Spleen (tissue), 11 donors: ENCODE measurements around the gene UBAP2. TPM values are rescaled to one million over a fixed set of nuclear protein-coding genes. Genes with fewer than 3 reads are reported as not detected.
A peak's percentile ranks its signal among the peaks of the same experiment; 100 is the strongest.

Experiments
- DNase-seq: peaks from one replicate; pipeline ENCODE4 v3.0.0-alpha.2; 2020
- H3K27ac ChIP-seq, 8 donors: fragments of 200-600 bp; sonication (generic) in 7 of 8; 1 replicate in 4 of 8; 2 replicates in 4 of 8; pipeline versions ENCODE4 v1.5.0 to v1.8.0; 2016 to 2021; ENCODE audit warnings: inconsistent platforms in 4 of 8, mild to moderate bottlenecking in 4 of 8, moderate library complexity in 1 of 8
- H3K27me3 ChIP-seq, 7 donors: fragments of 200-600 bp; sonication (generic) in 6 of 7; replicated peaks in 1 of 7; 1 replicate in 4 of 7; 2 replicates in 3 of 7; pipeline versions ENCODE4 v1.5.0 to v1.8.0; 2016 to 2021; ENCODE audit warnings: inconsistent platforms in 3 of 7, mild to moderate bottlenecking in 1 of 7
- H3K36me3 ChIP-seq, 6 donors: fragments of 200-600 bp; sonication (generic) in 5 of 6; 1 replicate in 4 of 6; 2 replicates in 2 of 6; pipeline versions ENCODE4 v1.5.0 to v1.8.0; 2016 to 2021; ENCODE audit warnings: inconsistent platforms in 2 of 6
- H3K4me1 ChIP-seq, 6 donors: fragments of 200-600 bp; sonication (generic) in 5 of 6; 1 replicate in 3 of 6; 2 replicates in 3 of 6; pipeline versions ENCODE4 v1.5.0 to v1.8.0; 2016 to 2021; ENCODE audit warnings: inconsistent platforms in 3 of 6
- H3K4me3 ChIP-seq, 8 donors: fragments of 200-600 bp; sonication (generic) in 7 of 8; 1 replicate in 4 of 8; 2 replicates in 4 of 8; pipeline versions ENCODE4 v1.5.0 to v1.8.0; 2016 to 2021; ENCODE audit warnings: inconsistent platforms in 4 of 8, mild to moderate bottlenecking in 4 of 8, moderate library complexity in 2 of 8
- H3K9me3 ChIP-seq, 8 donors: fragments of 200-600 bp; sonication (generic) in 7 of 8; 1 replicate in 4 of 8; 2 replicates in 4 of 8; pipeline versions ENCODE4 v1.5.0 to v1.8.0; 2016 to 2021; ENCODE audit warnings: inconsistent platforms in 4 of 8
- POLR2A ChIP-seq, 3 donors: fragments of 450-650 bp; IDR thresholded peaks; one replicate each; pipeline ENCODE4 v1.5.1; 2017; ENCODE audit warnings: antibody characterized with exemption in 3 of 3, mild to moderate bottlenecking in 1 of 3
- POLR2AphosphoS5 ChIP-seq, 3 donors: sonication (generic); formaldehyde crosslinking; IDR thresholded peaks; one replicate each; pipeline ENCODE4 v1.5.1; 2017; ENCODE audit warnings: antibody characterized with exemption in 3 of 3
- WGBS, 5 donors: extraction: QIAGEN DNeasy Blood & Tissue Kit in 3 of 5; methylation state at CpG; one replicate each; pipeline versions ENCODE4 v1.1.5 to v1.1.7; 2013 to 2018; 5-methylcytosine and 5-hydroxymethylcytosine counted together
- intact Hi-C: fragments of 100-400 bp; cut with DNase I; formaldehyde crosslinking; loops from one replicate; pipeline ENCODE4 v1.15.0; 2023; ENCODE audit warnings: low total_unique reads
- polyA plus RNA-seq, 3 donors: library from polyadenylated mRNA; stranded (reverse); fragments of 200-250 nt; gene quantifications; one replicate each; pipeline ENCODE4 v1.2.1, GENCODE V29; 2013
- total RNA-seq, 7 donors: library from RNA; depleted of rRNA in 3 of 7; stranded (reverse); fragments of >200 nt in 3 of 7; fragmentation: NEBNext Ultra II Directional in 4 of 7; extraction: Animal tissue kit (Norgen Biotek cat#: 25700) in 4 of 7; gene quantifications; one replicate each; pipeline versions ENCODE4 v1.1.0 to v1.2.1, GENCODE V29; 2016 to 2021
- TF ChIP-seq, protein P1 (sequence below), 11 experiments: fragments of 200-600 bp in 7 of 11; fragments of 450-650 bp in 4 of 11; sonication (generic) in 4 of 11; IDR thresholded peaks in 8 of 11; conservative IDR thresholded peaks in 3 of 11; 1 replicate in 7 of 11; 2 replicates in 4 of 11; pipeline versions ENCODE4 v1.4.0 to v1.8.0; 2016 to 2021; ENCODE audit warnings: antibody characterized with exemption in 11 of 11, inconsistent platforms in 4 of 11, mild to moderate bottlenecking in 1 of 11
- donor health status: healthy with polysubstance abuse.
- donor health status: DM: no; HTN: no; CAD: no; lungs with moderate emphysema.
- donor health status: DM: no; HTN: no; CAD: no.
- donor health status: Bipolar disorder and iron deficiency.
- donor health status: healthy.
- donor health status: DM: no; HTN: no; CAD: no.
- donor health status: DM: yes; HTN: yes; CAD: no.

Gene UBAP2
- total and polyA plus RNA-seq, 10 donors, result 7.0 to 30.8 (median 23.5) TPM

DNA sequence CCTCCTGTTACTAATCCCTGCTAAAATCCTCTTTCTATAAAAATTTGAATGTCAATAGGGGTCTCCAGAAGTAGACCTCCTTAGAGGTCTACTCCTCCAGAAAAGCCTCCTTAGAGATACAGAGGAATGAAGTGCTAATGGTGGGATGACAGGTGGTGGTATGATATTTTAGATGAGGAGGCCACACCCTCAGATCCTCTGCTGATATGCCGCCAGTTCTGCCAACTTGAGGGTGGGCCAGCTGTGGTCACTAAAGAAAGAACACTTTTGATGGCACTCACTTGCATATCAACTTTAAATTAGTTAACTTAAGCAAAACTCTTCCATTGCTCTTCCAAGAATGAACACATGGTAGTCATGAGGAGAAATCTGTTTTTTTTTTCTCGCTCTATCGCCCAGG, 16.9 kb upstream of the UBAP2 start:
- DNase-seq, result no peak
- Histone ChIP-seq H3K9me3 (no peaks in the 10 kb centered on the region), H3K4me1 (no peaks in the 10 kb centered on the region), H3K27me3 (no peaks in the 10 kb centered on the region), H3K4me3 (no peak overlapping the region), H3K27ac (no peak overlapping the region), H3K36me3 (no peaks in the 10 kb centered on the region)
- TF ChIP-seq POLR2A (IDR thresholded peaks at IDR 0.05) (no peak), POLR2AphosphoS5 (IDR thresholded peaks at IDR 0.05) (no peak)
- TF ChIP-seq, protein P1, sequence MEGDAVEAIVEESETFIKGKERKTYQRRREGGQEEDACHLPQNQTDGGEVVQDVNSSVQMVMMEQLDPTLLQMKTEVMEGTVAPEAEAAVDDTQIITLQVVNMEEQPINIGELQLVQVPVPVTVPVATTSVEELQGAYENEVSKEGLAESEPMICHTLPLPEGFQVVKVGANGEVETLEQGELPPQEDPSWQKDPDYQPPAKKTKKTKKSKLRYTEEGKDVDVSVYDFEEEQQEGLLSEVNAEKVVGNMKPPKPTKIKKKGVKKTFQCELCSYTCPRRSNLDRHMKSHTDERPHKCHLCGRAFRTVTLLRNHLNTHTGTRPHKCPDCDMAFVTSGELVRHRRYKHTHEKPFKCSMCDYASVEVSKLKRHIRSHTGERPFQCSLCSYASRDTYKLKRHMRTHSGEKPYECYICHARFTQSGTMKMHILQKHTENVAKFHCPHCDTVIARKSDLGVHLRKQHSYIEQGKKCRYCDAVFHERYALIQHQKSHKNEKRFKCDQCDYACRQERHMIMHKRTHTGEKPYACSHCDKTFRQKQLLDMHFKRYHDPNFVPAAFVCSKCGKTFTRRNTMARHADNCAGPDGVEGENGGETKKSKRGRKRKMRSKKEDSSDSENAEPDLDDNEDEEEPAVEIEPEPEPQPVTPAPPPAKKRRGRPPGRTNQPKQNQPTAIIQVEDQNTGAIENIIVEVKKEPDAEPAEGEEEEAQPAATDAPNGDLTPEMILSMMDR (IDR thresholded peaks at IDR 0.05 in 8 of 11, conservative IDR thresholded peaks at IDR 0.05 in 3 of 11), result no peak
- intact Hi-C loops, result loop anchor here (10.0 kb wide), 1 partner anchor 51 kb away; no protein-coding TSS in a partner anchor
- WGBS, 5 donors, result 91 to 100% (median 95%) methylated on average over 3 of the region's 3 CpGs

DNA sequence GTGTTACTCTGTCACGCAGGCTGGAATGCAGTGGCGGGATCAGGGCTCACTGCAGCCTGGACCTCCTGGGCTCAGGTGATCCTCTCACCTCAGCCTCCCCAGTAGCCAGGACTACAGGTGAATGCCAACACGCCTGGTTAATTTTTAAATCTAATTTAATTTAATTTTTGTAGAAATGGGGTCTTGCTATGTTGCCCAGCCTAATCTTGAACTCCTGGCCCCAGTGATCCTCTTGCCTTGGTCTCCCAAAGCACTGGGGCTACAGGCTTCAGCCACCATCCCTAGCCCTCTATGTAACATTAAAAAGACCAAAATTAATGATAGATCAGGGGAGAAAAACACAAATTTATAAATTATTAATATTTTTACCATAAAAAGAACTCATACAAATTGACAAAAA, 11.3 kb upstream of the UBAP2 start:
- no peaks in the 10 kb centered on the region for H3K36me3 ChIP-seq
- H3K27me3 ChIP-seq, result peaks cover 0 to 6% (median 0%) of the 10 kb centered on the region in 7 donors
- no peaks in the 10 kb centered on the region for H3K9me3 ChIP-seq
- no peak overlapping the region for H3K27ac ChIP-seq
- TF ChIP-seq, protein P1 (IDR thresholded peaks at IDR 0.05 in 8 of 11, conservative IDR thresholded peaks at IDR 0.05 in 3 of 11), result no peak
- no peak for TF ChIP-seq POLR2A (IDR thresholded peaks at IDR 0.05)
- TF ChIP-seq POLR2AphosphoS5 (IDR thresholded peaks at IDR 0.05), result no peak
- H3K4me3 ChIP-seq, result no peak overlapping the region
- intact Hi-C loops, result loop anchor here (10.0 kb wide), 1 partner anchor 45 kb away; no protein-coding TSS in a partner anchor
- WGBS, 5 donors, result 78 to 97% (median 94%) methylated on average over 3 of the region's 3 CpGs
- no peaks in the 10 kb centered on the region for H3K4me1 ChIP-seq
- no peak for DNase-seq

DNA sequence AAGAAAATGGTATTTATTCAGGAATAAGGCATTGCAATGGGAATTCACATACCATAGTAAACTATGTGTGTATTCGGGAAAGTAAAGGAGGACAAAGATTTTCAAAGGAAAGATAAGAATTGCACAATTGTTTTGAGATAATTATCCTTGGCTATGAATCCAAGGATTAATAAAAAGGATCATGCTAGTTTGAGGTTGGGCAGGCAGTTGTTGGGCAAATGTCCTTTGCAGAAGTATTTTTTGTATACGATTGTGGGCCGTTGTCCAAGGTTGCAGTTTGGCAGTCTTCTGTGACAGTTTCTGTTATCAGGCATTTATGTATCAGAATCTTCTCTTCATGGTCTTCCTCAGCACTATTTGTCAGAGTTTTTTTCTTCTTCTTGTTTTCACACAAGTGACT, 10.6 kb upstream of the UBAP2 start:
- no peak for DNase-seq
- Histone ChIP-seq H3K9me3 (no peaks in the 10 kb centered on the region), H3K36me3 (no peaks in the 10 kb centered on the region), H3K27ac (no peak overlapping the region), H3K27me3 (peaks cover 0 to 6% (median 0%) of the 10 kb centered on the region in 7 donors), H3K4me1 (no peaks in the 10 kb centered on the region), H3K4me3 (no peak overlapping the region)
- no peak for TF ChIP-seq POLR2A (IDR thresholded peaks at IDR 0.05)
- TF ChIP-seq POLR2AphosphoS5 (IDR thresholded peaks at IDR 0.05), result no peak
- TF ChIP-seq, protein P1 (IDR thresholded peaks at IDR 0.05 in 8 of 11, conservative IDR thresholded peaks at IDR 0.05 in 3 of 11), result no peak
- intact Hi-C loops, result no loop called here
- 54 to 74% (median 61%) methylated on average over 3 of the region's 3 CpGs for WGBS, 5 donors

DNA sequence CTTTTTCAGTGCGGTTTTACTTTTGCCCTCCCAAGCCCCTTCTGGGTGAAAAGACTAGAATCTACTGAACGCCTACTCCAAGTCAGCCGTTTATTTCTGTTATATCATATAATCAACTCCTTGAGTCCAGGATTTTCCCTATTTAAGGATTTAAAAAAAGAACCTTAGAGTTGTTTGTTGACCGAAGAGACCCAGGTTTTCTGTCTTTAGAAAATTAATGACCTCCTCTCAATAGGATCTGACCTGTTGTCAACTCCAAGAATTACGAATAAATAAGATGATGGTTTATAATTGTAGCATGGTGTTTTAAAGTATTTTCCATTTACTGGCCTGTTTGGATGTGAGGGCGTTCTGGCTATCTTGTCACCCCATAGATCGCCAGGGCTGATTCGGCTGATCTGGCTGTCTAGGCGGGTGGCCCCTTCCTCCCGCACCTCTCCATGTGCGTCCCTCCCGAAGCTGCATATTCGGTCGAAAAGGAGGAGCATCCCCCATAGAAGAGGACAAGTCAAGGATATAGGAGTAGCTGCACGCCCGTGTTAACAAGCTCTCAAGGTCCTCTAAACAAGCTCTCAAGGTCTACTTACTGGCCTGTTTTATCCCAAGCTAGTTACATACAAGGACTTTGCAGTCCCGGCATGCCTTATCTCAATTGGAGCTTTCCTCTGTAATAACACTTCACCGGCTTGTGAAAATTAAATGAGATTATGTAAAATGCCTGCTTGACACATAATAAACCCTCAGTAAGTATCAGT, 1.1 kb upstream of the UBAP2 start:
- TF ChIP-seq, protein P1 (IDR thresholded peaks at IDR 0.05 in 8 of 11, conservative IDR thresholded peaks at IDR 0.05 in 3 of 11), result no peak
- TF ChIP-seq POLR2AphosphoS5 (IDR thresholded peaks at IDR 0.05) (no peak), POLR2A (IDR thresholded peaks at IDR 0.05) (no peak)
- H3K4me1 ChIP-seq, result peaks cover 17 to 48% (median 31%) of the 10 kb centered on the region in 6 donors
- peak; percentile 80 for DNase-seq
- H3K27ac ChIP-seq, result peak overlapping the region; percentile 88 to 99 (median 96)
- H3K4me3 ChIP-seq, result peak overlapping the region; percentile 67 to 98 (median 89)
- no peaks in the 10 kb centered on the region for H3K36me3 ChIP-seq
- no peaks in the 10 kb centered on the region for H3K9me3 ChIP-seq
- WGBS, 5 donors, result 53 to 67% (median 58%) methylated on average over 18 of the region's 18 CpGs
- no peaks in the 10 kb centered on the region for H3K27me3 ChIP-seq
- intact Hi-C loops, result no loop called here
